ENCODE results near the gene IFITM2.

IFITM2 gene

DNA sequence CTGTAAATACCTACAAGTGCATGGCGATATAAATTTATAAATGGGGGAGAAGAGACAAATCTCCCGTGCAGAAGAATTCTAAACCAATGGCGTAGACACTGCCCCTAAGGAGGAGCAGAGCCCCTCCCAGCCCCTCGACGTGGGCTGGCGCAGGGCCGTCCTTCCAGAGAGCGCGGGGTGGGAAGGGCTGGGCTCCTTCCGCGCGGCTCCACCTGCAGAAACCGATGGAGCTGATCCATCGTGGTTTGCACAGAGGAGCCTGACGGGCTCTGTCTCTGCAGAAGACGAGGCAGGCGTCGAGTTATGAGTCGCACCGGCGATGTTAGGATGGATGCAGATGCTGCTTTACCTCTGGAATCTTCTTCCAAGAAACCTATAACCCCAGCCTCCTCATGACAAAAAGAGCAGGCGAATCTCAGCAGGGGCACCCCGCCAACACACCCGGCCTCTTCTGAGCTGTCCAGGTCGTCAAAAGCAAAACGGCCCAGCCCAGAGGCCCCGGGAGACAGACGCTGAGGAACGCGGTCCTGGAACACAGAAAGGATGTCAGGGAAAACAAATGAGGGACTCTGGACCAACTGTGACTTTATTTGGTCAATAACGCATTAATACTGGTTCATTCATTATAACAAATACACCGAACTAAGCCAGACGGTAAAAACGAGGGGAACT is 50.6 kb downstream of the IFITM2 start:
- H3K4me1 Mint-ChIP-seq, result peaks cover 19% of the 10 kb centered on the region
- no peak for DNase-seq
- no peaks in the 10 kb centered on the region for H3K27me3 Mint-ChIP-seq (ENCODE audit: low read depth, poor library complexity)
- no peaks in the 10 kb centered on the region for H3K36me3 Mint-ChIP-seq (ENCODE audit: low read depth)
- H3K27ac Mint-ChIP-seq, result no peak overlapping the region
- H3K4me3 Mint-ChIP-seq, result no peak overlapping the region
- TF ChIP-seq, protein P1, sequence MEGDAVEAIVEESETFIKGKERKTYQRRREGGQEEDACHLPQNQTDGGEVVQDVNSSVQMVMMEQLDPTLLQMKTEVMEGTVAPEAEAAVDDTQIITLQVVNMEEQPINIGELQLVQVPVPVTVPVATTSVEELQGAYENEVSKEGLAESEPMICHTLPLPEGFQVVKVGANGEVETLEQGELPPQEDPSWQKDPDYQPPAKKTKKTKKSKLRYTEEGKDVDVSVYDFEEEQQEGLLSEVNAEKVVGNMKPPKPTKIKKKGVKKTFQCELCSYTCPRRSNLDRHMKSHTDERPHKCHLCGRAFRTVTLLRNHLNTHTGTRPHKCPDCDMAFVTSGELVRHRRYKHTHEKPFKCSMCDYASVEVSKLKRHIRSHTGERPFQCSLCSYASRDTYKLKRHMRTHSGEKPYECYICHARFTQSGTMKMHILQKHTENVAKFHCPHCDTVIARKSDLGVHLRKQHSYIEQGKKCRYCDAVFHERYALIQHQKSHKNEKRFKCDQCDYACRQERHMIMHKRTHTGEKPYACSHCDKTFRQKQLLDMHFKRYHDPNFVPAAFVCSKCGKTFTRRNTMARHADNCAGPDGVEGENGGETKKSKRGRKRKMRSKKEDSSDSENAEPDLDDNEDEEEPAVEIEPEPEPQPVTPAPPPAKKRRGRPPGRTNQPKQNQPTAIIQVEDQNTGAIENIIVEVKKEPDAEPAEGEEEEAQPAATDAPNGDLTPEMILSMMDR (IDR thresholded peaks at IDR 0.05), result no peak
- H3K9me3 Mint-ChIP-seq, result peaks cover 6% of the 10 kb centered on the region

All from nephron progenitor cell (in vitro differentiated cells).